Panc1 (cell line): ENCODE data around the gene SLC36A3.

Source experiments
- CTCF ChIP-seq: fragments of 450-650 bp; IDR thresholded peaks from 2 replicates; pipeline ENCODE4 v1.5.1; 2017; ENCODE audit warnings: mild to moderate bottlenecking
- POLR2AphosphoS5 ChIP-seq: IDR thresholded peaks from 2 replicates; pipeline ENCODE4 v1.6.1; 2012; ENCODE audit warnings: mild to moderate bottlenecking, low read depth, low read length, moderate library complexity
- SIN3A ChIP-seq: IDR thresholded peaks from 2 replicates; pipeline ENCODE4 v1.6.1; 2012; ENCODE audit warnings: low read depth, mild to moderate bottlenecking, low read length, moderate library complexity, borderline replicate concordance; ENCODE audit not compliant: insufficient read depth

GRCh38 chr5:151326266-151326665 lies 22.7 kb upstream of the SLC36A3 start:
- TF ChIP-seq CTCF (no peak), POLR2AphosphoS5 (no peak), SIN3A (no peak)
